ENCODE results near the gene PCSK6. TPM values are rescaled to one million over a fixed set of nuclear protein-coding genes. Genes with fewer than 3 reads are reported as not detected.

Gene PCSK6
- polyA plus RNA-seq, 3 donors: 0.05 to 0.10 TPM; not detected in 1

- Histone ChIP-seq H3K27ac (ENCODE audit: low read depth in 1 of 2, low read length in 2 of 2) (no peak overlapping the region), H3K4me3 (replicated peaks in 1 of 3; ENCODE audit: low read depth in 2 of 3, low read length in 3 of 3) (no peak overlapping the region), H3K9ac (ENCODE audit: insufficient read depth, low read length, poor library complexity, severe bottlenecking) (no peak overlapping the region), H3K4me2 (replicated peaks; ENCODE audit: extremely low read depth, low read length, poor library complexity, severe bottlenecking) (no peak overlapping the region), H3K79me2 (ENCODE audit: insufficient read depth, low read length) (no peaks in the 10 kb centered on the region), H3K9me3 (replicated peaks in 1 of 2; ENCODE audit: control insufficient read depth in 1 of 2, insufficient read depth in 1 of 2, low read length in 2 of 2) (no peaks in the 10 kb centered on the region), H3K36me3 (replicated peaks in 1 of 2; ENCODE audit: control insufficient read depth in 1 of 2, insufficient read depth in 2 of 2, low read length in 2 of 2) (no peaks in the 10 kb centered on the region), H2AFZ (ENCODE audit: insufficient read depth, low read depth, low read length, poor library complexity, severe bottlenecking) (no peak overlapping the region), H4K20me1 (ENCODE audit: insufficient read depth, low read length) (no peaks in the 10 kb centered on the region), H3K4me1 (ENCODE audit: control insufficient read depth in 1 of 2, insufficient read depth in 2 of 2, low read length in 2 of 2) (no peaks in the 10 kb centered on the region), H3K27me3 (ENCODE audit: control insufficient read depth in 2 of 2, insufficient read depth in 2 of 2, low read length in 2 of 2) (peaks cover 0 to 2% of the 10 kb centered on the region in 2 donors)
- Mint-ChIP-seq H3K27ac (peak overlapping the region in 1 of 7 donors; percentile 48), H3K4me3 (no peak overlapping the region), H3K27me3 (ENCODE audit: low read depth in 3 of 3) (peaks cover 12 to 21% (median 18%) of the 10 kb centered on the region in 3 donors), H3K9me3 (peaks cover 0 to 3% (median 2%) of the 10 kb centered on the region in 7 donors), H3K36me3 (no peaks in the 10 kb centered on the region), H3K4me1 (no peaks in the 10 kb centered on the region)
- intact Hi-C loops (cut with micrococcal nuclease): no loop called here
- TF ChIP-seq, protein P1, sequence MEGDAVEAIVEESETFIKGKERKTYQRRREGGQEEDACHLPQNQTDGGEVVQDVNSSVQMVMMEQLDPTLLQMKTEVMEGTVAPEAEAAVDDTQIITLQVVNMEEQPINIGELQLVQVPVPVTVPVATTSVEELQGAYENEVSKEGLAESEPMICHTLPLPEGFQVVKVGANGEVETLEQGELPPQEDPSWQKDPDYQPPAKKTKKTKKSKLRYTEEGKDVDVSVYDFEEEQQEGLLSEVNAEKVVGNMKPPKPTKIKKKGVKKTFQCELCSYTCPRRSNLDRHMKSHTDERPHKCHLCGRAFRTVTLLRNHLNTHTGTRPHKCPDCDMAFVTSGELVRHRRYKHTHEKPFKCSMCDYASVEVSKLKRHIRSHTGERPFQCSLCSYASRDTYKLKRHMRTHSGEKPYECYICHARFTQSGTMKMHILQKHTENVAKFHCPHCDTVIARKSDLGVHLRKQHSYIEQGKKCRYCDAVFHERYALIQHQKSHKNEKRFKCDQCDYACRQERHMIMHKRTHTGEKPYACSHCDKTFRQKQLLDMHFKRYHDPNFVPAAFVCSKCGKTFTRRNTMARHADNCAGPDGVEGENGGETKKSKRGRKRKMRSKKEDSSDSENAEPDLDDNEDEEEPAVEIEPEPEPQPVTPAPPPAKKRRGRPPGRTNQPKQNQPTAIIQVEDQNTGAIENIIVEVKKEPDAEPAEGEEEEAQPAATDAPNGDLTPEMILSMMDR (IDR thresholded peaks at IDR 0.05): no peak
- 97% methylated on average over 3 of the region's 10 CpGs for WGBS (ENCODE audit: insufficient coverage)
- no peak for DNase-seq
Measured at GRCh38 chr15:101362359-101362758, 127.1 kb downstream of the PCSK6 start.

- H3K36me3 ChIP-seq (replicated peaks in 1 of 2; ENCODE audit: control insufficient read depth in 1 of 2, insufficient read depth in 2 of 2, low read length in 2 of 2): no peaks in the 10 kb centered on the region
- H3K4me1 ChIP-seq (ENCODE audit: control insufficient read depth in 1 of 2, insufficient read depth in 2 of 2, low read length in 2 of 2): no peaks in the 10 kb centered on the region
- H3K9me3 ChIP-seq (replicated peaks in 1 of 2; ENCODE audit: control insufficient read depth in 1 of 2, insufficient read depth in 1 of 2, low read length in 2 of 2): no peaks in the 10 kb centered on the region
- 83% methylated on average over 4 of the region's 4 CpGs for WGBS (ENCODE audit: insufficient coverage)
- H4K20me1 ChIP-seq (ENCODE audit: insufficient read depth, low read length): no peaks in the 10 kb centered on the region
- no peak overlapping the region for H3K4me3 ChIP-seq (replicated peaks in 1 of 3; ENCODE audit: low read depth in 2 of 3, low read length in 3 of 3)
- H3K4me2 ChIP-seq (replicated peaks; ENCODE audit: extremely low read depth, low read length, poor library complexity, severe bottlenecking): no peak overlapping the region
- no peak overlapping the region for H3K9ac ChIP-seq (ENCODE audit: insufficient read depth, low read length, poor library complexity, severe bottlenecking)
- Mint-ChIP-seq H3K4me1 (no peaks in the 10 kb centered on the region), H3K27me3 (ENCODE audit: low read depth in 3 of 3) (peaks cover 14 to 23% (median 16%) of the 10 kb centered on the region in 3 donors), H3K27ac (no peak overlapping the region), H3K36me3 (no peaks in the 10 kb centered on the region), H3K9me3 (peaks cover 0 to 3% (median 0%) of the 10 kb centered on the region in 7 donors), H3K4me3 (no peak overlapping the region)
- no peaks in the 10 kb centered on the region for H3K79me2 ChIP-seq (ENCODE audit: insufficient read depth, low read length)
- no peak for DNase-seq
- no peak overlapping the region for H2AFZ ChIP-seq (ENCODE audit: insufficient read depth, low read depth, low read length, poor library complexity, severe bottlenecking)
- H3K27ac ChIP-seq (ENCODE audit: low read depth in 1 of 2, low read length in 2 of 2): no peak overlapping the region
- TF ChIP-seq, protein P1 (IDR thresholded peaks at IDR 0.05): no peak
- H3K27me3 ChIP-seq (ENCODE audit: control insufficient read depth in 2 of 2, insufficient read depth in 2 of 2, low read length in 2 of 2): peaks cover 0 to 2% of the 10 kb centered on the region in 2 donors
- intact Hi-C loops (cut with micrococcal nuclease): no loop called here
Measured at GRCh38 chr15:101361418-101361817, 128.1 kb downstream of the PCSK6 start.

All from CD14-positive monocyte (primary cell).